PC-9 (cell line): ENCODE results near the gene ROR2.
"Not testable (repeated sequence)": the region's sequence is repeated elsewhere in the genome, so short reads cannot be mapped to it uniquely, and the experiment has no call there.

Experiments used
- EZH2 ChIP-seq: fragments of 200-600 bp; sonication (generic); IDR thresholded peaks from 2 replicates; pipeline ENCODE4 v1.8.0; 2017; ENCODE audit warnings: antibody characterized with exemption, low read depth
- TF ChIP-seq, protein P1 (sequence below): fragments of 200-600 bp; sonication (generic); conservative IDR thresholded peaks from 2 replicates; pipeline ENCODE4 v1.6.1; 2017; ENCODE audit warnings: mixed run types, antibody characterized with exemption, mild to moderate bottlenecking, moderate library complexity

GRCh38 chr9:91517332-91517731 lies 432.7 kb downstream of the ROR2 start:
- TF ChIP-seq, protein P1, sequence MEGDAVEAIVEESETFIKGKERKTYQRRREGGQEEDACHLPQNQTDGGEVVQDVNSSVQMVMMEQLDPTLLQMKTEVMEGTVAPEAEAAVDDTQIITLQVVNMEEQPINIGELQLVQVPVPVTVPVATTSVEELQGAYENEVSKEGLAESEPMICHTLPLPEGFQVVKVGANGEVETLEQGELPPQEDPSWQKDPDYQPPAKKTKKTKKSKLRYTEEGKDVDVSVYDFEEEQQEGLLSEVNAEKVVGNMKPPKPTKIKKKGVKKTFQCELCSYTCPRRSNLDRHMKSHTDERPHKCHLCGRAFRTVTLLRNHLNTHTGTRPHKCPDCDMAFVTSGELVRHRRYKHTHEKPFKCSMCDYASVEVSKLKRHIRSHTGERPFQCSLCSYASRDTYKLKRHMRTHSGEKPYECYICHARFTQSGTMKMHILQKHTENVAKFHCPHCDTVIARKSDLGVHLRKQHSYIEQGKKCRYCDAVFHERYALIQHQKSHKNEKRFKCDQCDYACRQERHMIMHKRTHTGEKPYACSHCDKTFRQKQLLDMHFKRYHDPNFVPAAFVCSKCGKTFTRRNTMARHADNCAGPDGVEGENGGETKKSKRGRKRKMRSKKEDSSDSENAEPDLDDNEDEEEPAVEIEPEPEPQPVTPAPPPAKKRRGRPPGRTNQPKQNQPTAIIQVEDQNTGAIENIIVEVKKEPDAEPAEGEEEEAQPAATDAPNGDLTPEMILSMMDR, result not testable (repeated sequence)
- not testable (repeated sequence) for TF ChIP-seq EZH2
